Adrenal gland (tissue), 5 donors: ENCODE measurements around the gene TRIM40.

Source experiments
- POLR2A ChIP-seq, 2 donors: fragments of 450-650 bp; IDR thresholded peaks; one replicate each; pipeline ENCODE4 v1.6.1; 2017; ENCODE audit warnings: antibody characterized with exemption in 2 of 2, mild to moderate bottlenecking in 2 of 2, moderate library complexity in 1 of 2
- TF ChIP-seq, protein P1 (sequence below), 6 experiments: fragments of 450-650 bp in 4 of 6; fragments of 200-600 bp in 2 of 6; sonication (generic) in 1 of 6; IDR thresholded peaks; 1 replicate in 5 of 6; 2 replicates in 1 of 6; pipeline versions ENCODE4 v1.5.1 to v1.8.0; 2016 to 2021; ENCODE audit warnings: antibody characterized with exemption in 6 of 6, mild to moderate bottlenecking in 2 of 6, moderate library complexity in 1 of 6
- donor health status: DM: no; HTN: no; CAD: no.

DNA sequence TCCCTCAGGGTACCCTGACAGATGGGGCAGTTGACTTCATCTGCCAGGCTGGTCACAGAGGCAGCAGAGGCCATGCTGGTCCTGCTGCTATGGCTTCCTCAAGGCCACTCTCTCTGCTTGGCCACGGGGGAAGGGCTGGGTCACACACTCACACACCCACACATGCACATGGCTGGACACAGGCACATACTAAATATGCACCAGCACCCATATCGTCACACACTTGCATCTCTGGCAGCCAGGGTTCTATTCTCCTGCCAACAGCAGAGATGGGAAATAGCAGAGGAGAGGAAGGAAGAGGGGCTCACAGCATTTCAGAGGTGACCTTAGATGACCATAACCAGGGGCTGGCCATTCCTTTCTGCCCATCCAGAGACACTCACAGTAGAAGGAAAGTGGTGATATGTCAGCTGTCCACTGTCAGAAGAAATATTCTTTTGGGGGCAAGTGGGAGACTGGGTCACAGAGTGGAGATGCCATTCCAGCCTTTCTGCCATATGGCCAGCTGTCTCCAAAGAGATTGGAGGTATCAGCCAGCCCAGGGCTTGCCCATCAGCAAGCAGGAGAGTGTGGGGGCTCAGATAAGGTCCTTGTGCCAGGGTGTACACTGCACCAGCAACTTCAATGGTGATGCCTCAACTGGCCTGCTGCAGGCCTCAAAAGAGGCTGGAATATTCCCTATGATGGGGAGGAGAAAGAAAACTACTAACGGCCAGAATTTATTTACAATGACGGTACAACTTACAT is 25.0 kb downstream of the TRIM40 start, which contains the start of gene TRIM10:
- TF ChIP-seq, protein P1, sequence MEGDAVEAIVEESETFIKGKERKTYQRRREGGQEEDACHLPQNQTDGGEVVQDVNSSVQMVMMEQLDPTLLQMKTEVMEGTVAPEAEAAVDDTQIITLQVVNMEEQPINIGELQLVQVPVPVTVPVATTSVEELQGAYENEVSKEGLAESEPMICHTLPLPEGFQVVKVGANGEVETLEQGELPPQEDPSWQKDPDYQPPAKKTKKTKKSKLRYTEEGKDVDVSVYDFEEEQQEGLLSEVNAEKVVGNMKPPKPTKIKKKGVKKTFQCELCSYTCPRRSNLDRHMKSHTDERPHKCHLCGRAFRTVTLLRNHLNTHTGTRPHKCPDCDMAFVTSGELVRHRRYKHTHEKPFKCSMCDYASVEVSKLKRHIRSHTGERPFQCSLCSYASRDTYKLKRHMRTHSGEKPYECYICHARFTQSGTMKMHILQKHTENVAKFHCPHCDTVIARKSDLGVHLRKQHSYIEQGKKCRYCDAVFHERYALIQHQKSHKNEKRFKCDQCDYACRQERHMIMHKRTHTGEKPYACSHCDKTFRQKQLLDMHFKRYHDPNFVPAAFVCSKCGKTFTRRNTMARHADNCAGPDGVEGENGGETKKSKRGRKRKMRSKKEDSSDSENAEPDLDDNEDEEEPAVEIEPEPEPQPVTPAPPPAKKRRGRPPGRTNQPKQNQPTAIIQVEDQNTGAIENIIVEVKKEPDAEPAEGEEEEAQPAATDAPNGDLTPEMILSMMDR (IDR thresholded peaks at IDR 0.05) = no peak
- no peak for TF ChIP-seq POLR2A (IDR thresholded peaks at IDR 0.05)
